GM19452 (cell line): ENCODE results near the gene NTM.

Experiments used
- ATAC-seq: cut with Tn5 transposase; IDR thresholded peaks from one replicate; pipeline ENCODE4 v1.9.1; 2021; ENCODE audit not compliant: unreplicated experiment

NTM gene

GRCh38 chr11:131809203-131809918 is 438.9 kb downstream of the NTM start:
- no peak for ATAC-seq

GRCh38 chr11:131810541-131810940 is 440.1 kb downstream of the NTM start:
- ATAC-seq, result no peak

- ATAC-seq, result no peak
Measured at GRCh38 chr11:131811383-131811782, 441.0 kb downstream of the NTM start.

GRCh38 chr11:131814108-131814507 is 443.7 kb downstream of the NTM start:
- ATAC-seq, result no peak

- no peak for ATAC-seq
Measured at GRCh38 chr11:131815590-131815989, 445.2 kb downstream of the NTM start.

- no peak for ATAC-seq
Measured at GRCh38 chr11:131816051-131816450, 445.6 kb downstream of the NTM start.

- ATAC-seq, result no peak
Measured at GRCh38 chr11:131817687-131818188, 447.3 kb downstream of the NTM start.

- no peak for ATAC-seq
Measured at GRCh38 chr11:131819865-131820264, 449.4 kb downstream of the NTM start.

GRCh38 chr11:131822506-131822905 is 452.1 kb downstream of the NTM start:
- no peak for ATAC-seq

GRCh38 chr11:131823772-131824171 is 453.4 kb downstream of the NTM start:
- ATAC-seq, result no peak

GRCh38 chr11:131824771-131825170 is 454.4 kb downstream of the NTM start:
- ATAC-seq, result no peak

GRCh38 chr11:131827430-131827829 is 457.0 kb downstream of the NTM start:
- no peak for ATAC-seq

- ATAC-seq, result no peak
Measured at GRCh38 chr11:131829725-131830124, 459.3 kb downstream of the NTM start.

- no peak for ATAC-seq
Measured at GRCh38 chr11:131832079-131832478, 461.7 kb downstream of the NTM start.

GRCh38 chr11:131833366-131833765 is 463.0 kb downstream of the NTM start:
- ATAC-seq, result no peak

- ATAC-seq, result no peak
Measured at GRCh38 chr11:131837562-131837961, 467.1 kb downstream of the NTM start.

GRCh38 chr11:131838016-131838415 is 467.6 kb downstream of the NTM start:
- ATAC-seq, result no peak

GRCh38 chr11:131839326-131839725 is 468.9 kb downstream of the NTM start:
- ATAC-seq, result no peak

- no peak for ATAC-seq
Measured at GRCh38 chr11:131840545-131840944, 470.1 kb downstream of the NTM start.

- ATAC-seq, result no peak
Measured at GRCh38 chr11:131841028-131841427, 470.6 kb downstream of the NTM start.

GRCh38 chr11:131841925-131842635 is 471.7 kb downstream of the NTM start:
- no peak for ATAC-seq

- no peak for ATAC-seq
Measured at GRCh38 chr11:131845255-131845654, 474.8 kb downstream of the NTM start.
